IPS-18c (cell line): ENCODE results near the gene PPIP5K1.
"Not testable (repeated sequence)": the region's sequence is repeated elsewhere in the genome, so short reads cannot be mapped to it uniquely, and the experiment has no call there.

ENCODE experiments used
- H3K4me3 ChIP-seq: 2 replicates; pipeline ENCODE4 v1.7.0; 2013; ENCODE audit warnings: low read depth, mild to moderate bottlenecking, low read length, moderate library complexity; ENCODE audit not compliant: insufficient read depth
- H3K9me3 ChIP-seq: one replicate; pipeline ENCODE4 v1.6.1; 2013; ENCODE audit warnings: mild to moderate bottlenecking, low read length, moderate library complexity; ENCODE audit not compliant: control insufficient read depth, insufficient read depth

PPIP5K1 gene

GRCh38 chr15:43589778-43590466, at the start of gene PPIP5K1:
TSS of gene PPIP5K1 (minus strand) at chr15:43590208. CDS start at chr15:43584504, 5,704 bp downstream.
- not testable (repeated sequence) for H3K9me3 ChIP-seq, H3K4me3 ChIP-seq

DNA sequence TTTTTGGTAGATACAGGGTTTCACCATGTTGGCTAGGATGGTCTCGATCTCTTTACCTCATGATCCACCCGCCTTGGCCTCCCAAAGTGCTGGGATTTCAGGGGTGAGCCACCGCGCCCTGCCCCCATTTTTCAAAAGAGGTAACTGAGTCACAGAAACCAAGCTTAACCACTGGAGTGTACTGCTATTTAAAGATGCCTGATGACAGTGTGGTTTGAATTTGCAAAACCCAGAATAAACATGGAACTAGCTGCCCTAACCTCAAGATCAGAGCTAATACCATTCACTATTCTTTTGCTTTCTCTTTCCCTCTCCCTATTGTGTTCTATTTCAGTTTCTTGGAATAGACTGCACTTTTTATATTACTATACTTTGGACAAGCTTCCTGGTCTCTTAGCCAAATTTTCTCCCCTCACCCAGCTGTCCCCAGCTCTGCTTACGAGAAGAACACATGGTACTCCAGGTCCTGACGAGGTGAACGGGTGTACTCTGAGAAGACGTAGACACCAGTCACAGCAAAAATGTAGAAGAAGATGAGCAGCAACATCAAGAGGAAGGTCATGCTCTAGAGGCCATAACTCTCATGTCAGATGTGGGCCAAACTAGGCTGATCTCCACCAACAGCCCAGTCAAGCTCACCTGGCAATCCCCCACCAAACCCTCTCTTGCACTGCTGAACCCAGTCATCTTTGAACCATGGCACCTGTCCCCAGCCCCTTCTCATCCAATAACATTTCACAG, 48.6 kb upstream of the PPIP5K1 start:
- H3K9me3 ChIP-seq, H3K4me3 ChIP-seq: not testable (repeated sequence)

DNA sequence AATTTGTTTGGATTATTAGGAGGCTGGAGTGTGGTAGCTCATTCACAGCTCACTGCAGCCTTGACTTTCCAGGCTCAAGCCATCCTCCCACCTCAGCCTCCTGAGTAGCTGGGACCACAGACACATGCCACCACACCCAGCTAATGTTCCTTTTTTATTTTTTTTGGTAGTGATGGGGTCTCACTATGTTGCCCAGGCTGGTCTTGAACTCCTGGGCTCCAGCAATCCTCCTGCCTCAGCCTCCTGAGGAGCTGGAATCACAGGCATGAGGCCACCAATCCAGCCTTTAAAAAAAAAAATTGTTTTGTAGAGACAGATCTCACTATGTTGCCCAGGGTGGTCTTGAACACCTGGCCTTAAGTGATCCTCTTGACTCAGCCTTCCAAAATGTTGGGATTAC, 36.9 kb upstream of the PPIP5K1 start:
- H3K4me3 ChIP-seq = not testable (repeated sequence)

GRCh38 chr15:43625106-43625505, 35.1 kb upstream of the PPIP5K1 start:
- H3K4me3 ChIP-seq = no peak overlapping the region
- no peaks in the 10 kb centered on the region for H3K9me3 ChIP-seq

More for the DNA sequence above, 36.9 kb upstream of the PPIP5K1 start:
- H3K9me3 ChIP-seq = not testable (repeated sequence)

DNA sequence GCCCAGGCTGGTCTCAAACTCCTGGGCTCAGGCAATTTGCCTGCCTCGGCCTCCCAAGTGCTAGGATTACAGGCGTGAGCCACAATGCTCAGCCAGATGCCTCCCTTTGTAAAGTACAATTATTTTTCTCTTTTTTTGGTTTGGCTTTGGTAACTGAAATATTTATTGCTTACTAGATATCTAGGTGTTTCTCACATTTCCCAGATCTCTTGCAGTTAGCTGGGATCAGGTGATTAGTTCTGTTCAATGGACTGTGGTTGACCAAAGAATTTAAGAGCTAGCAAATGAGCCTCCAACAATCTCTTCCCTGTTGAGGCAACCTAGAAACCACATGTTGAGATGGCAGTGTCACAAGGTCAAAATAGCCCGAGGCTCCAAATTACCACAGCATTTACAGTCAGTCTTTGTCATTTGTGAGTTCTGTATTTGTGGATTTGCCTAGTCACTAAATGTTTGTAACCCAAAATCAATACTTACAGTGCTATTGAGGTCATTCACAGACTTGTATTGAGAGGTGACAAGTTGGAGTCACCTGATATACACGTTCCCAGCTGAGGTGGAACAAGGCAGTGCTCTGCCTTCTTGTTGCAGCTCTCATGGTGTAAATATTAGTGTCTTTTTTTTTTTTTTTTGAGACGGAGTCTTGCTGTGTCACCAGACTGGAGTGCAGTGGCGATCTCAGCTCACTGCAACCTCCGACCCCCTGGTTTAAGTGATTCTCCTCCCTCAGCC, 32.2 kb upstream of the PPIP5K1 start:
- H3K4me3 ChIP-seq, H3K9me3 ChIP-seq: not testable (repeated sequence)

GRCh38 chr15:43618700-43619099, 28.7 kb upstream of the PPIP5K1 start, which contains the start of gene STRC:
TSS of gene STRC (minus strand) at chr15:43618800. CDS start at chr15:43618722, 78 bp downstream.
- not testable (repeated sequence) for H3K4me3 ChIP-seq, H3K9me3 ChIP-seq

DNA sequence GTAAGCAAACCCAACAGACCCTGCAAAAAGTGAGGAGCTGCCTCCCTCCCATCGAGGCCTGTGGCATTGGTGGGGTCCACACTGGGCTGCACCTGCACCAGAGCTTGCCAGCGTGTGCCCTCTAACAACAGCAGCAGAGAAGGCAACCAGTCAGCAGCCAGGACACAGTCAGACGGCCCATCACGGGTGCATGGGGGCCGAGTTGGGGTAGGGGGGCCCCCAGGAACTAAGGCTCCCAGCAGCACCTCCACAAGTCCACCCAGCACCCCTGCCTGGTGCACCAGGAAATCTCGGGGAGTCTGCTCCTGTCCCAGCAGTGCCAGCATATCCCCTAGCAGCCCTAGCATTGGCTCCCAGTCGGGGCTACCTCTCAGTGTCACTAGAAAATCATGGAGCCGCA, 27.7 kb upstream of the PPIP5K1 start:
- not testable (repeated sequence) for H3K9me3 ChIP-seq, H3K4me3 ChIP-seq

DNA sequence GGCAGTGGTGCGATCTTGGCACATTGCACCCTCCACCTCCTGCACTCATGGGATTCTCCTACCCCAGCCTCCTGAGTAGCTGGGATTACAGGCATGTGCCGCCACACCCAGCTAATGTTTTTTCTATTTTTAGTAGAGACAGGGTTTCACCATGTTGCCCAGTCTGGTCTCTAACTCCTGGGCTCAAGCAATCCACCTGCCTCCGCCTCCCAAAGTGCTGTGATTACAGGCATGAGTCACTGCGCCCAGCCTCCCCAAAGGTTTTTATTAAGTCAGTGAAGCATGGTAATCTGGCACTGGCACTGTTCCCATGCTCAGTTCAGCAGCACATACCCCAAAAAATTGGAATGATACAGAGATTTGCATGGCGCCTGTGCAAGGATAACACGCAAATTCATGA, 12.2 kb upstream of the PPIP5K1 start:
- H3K4me3 ChIP-seq, H3K9me3 ChIP-seq: not testable (repeated sequence)

- H3K4me3 ChIP-seq, H3K9me3 ChIP-seq: not testable (repeated sequence)
Measured at GRCh38 chr15:43600200-43600599, 10.2 kb upstream of the PPIP5K1 start.

DNA sequence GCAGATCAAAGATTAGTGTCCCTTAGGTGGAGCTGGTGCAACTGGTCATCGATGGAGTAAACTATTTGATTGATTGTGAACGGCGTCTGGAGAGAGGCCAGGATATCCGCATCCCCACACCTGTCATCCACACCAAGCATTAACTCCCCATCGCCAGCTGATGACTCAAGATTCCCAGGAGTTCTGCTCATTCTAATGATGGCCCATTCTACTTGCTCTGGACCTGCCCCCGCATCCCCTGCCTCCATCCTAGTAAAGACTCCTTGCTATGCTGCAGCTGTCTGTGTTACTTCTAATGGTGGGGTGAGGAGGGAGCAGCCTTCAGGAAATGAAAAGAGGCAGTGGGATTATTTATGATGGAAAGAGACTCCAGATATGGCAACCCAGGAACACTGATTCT, 9.1 kb upstream of the PPIP5K1 start:
- not testable (repeated sequence) for H3K9me3 ChIP-seq, H3K4me3 ChIP-seq

- not testable (repeated sequence) for H3K9me3 ChIP-seq, H3K4me3 ChIP-seq
Measured at GRCh38 chr15:43593328-43594190, 3.6 kb upstream of the PPIP5K1 start, which contains the start of gene CKMT1B. TSS of gene CKMT1B (plus strand) at chr15:43594027. CDS start at chr15:43594219, 192 bp downstream.

- not testable (repeated sequence) for H3K4me3 ChIP-seq, H3K9me3 ChIP-seq
Measured at GRCh38 chr15:43592841-43593240, 2.8 kb upstream of the PPIP5K1 start.

GRCh38 chr15:43574607-43575006, 15.4 kb downstream of the PPIP5K1 start:
- H3K9me3 ChIP-seq, H3K4me3 ChIP-seq: not testable (repeated sequence)

- H3K4me3 ChIP-seq, H3K9me3 ChIP-seq: not testable (repeated sequence)
Measured at GRCh38 chr15:43566615-43567014, 23.4 kb downstream of the PPIP5K1 start.

DNA sequence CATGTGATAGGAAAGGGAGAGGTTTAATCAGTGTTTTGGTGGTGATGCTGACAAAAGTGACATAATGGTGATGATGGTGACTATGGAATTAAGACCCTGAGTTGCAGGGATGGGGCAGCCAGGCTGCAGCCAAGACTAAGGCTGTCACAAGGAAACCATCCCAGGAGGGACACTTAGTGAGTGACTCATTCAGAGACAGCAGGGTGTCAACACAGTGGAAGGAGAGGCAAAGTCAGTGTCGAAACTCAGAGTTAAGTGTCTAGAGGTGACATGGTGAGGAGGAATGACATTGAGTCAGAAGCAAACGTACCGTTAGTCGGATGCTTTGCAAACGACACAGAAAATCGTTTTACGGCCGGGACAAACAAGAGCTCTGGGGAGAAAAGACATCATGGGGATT, 26.2 kb downstream of the PPIP5K1 start:
- not testable (repeated sequence) for H3K9me3 ChIP-seq, H3K4me3 ChIP-seq

GRCh38 chr15:43562753-43563152, 27.3 kb downstream of the PPIP5K1 start:
- H3K9me3 ChIP-seq, H3K4me3 ChIP-seq: not testable (repeated sequence)

- Histone ChIP-seq H3K9me3 (no peaks in the 10 kb centered on the region), H3K4me3 (no peak overlapping the region)
Measured at GRCh38 chr15:43552986-43553385, 37.0 kb downstream of the PPIP5K1 start.
